H1 (cell line): ENCODE data around the gene TRIM14. TPM values are rescaled to one million over a fixed set of nuclear protein-coding genes. Genes with fewer than 3 reads are reported as not detected.

Experiments
- HDAC6 ChIP-seq: IDR thresholded peaks from one replicate; pipeline ENCODE4 v1.7.1; 2012; ENCODE audit warnings: low read depth, mild to moderate bottlenecking, inconsistent platforms, low read length, moderate library complexity
- JUN ChIP-seq: IDR thresholded peaks from 2 replicates; pipeline ENCODE4 v1.6.1; 2011; ENCODE audit warnings: low read depth, mild to moderate bottlenecking, improper control_type of control experiment, low read length
- RNF2 ChIP-seq: fragments of 200-900, 300-1000 bp; sonication (generic); IDR thresholded peaks from 2 replicates; pipeline ENCODE4 v1.7.1; 2016; ENCODE audit warnings: borderline replicate concordance, low read depth, mild to moderate bottlenecking, antibody characterized with exemption, low read length; ENCODE audit not compliant: poor library complexity, severe bottlenecking; ENCODE audit errors: missing control alignments
- SP1 ChIP-seq: IDR thresholded peaks from 2 replicates; pipeline ENCODE4 v1.6.1; 2011; ENCODE audit warnings: low read depth, low read length
- polyA plus RNA-seq, 7 experiments: library from polyadenylated mRNA; depleted of rRNA in 3 of 7; stranded (reverse) in 5 of 7; unstranded in 2 of 7; fragments of >200 nt in 5 of 7; fragments of 200-250 nt in 2 of 7; gene quantifications; 1 replicate in 5 of 7; 2 replicates in 1 of 7; 4 replicates in 1 of 7; pipeline versions ENCODE4 v1.2.1 to v1.2.3, GENCODE V29; 2011 to 2013; ENCODE audit warnings: missing spikeins in 2 of 7, mixed read lengths in 2 of 7
- total RNA-seq: library from RNA; stranded (reverse); fragmentation: NEBNext Ultra II Directional; extraction: Animal tissue kit (Norgen Biotek cat#: 25700); gene quantifications from 2 replicates; pipeline ENCODE4 v1.2.1, GENCODE V29; 2021
- TF ChIP-seq, protein P1 (sequence below): IDR thresholded peaks from 2 replicates; pipeline ENCODE4 v1.6.1; 2012; ENCODE audit warnings: low read length, inconsistent platforms

TRIM14 gene
- total and polyA plus RNA-seq, 2 of the 8 experiments (the other 6 are each of a cell fraction or from before 2014, with no cell fraction given) = 9.2 to 19.4 TPM

DNA sequence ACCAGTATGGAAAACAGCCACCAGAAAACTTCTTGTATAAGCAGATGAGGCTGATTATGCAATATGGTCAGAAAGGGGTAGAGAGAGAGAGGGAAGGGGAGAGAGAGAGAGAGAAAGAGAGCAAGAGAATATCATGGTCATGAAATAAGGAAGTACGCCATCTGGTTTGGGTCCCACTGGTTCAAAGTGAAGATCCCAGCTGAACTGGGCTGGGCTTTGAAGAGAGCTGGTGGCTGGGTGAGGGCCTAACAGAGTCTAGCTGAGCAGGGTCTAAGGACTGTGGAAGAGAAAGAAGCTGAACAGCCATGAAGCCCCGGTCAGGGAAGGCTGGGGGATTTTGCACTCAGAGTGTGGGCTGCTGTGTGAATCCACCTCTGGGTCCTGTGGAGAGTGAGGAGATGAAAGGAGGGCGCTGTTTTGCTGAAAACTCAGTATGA, 14.6 kb downstream of the TRIM14 start (continued):
- TF ChIP-seq RNF2 = no peak
- TF ChIP-seq, protein P1, sequence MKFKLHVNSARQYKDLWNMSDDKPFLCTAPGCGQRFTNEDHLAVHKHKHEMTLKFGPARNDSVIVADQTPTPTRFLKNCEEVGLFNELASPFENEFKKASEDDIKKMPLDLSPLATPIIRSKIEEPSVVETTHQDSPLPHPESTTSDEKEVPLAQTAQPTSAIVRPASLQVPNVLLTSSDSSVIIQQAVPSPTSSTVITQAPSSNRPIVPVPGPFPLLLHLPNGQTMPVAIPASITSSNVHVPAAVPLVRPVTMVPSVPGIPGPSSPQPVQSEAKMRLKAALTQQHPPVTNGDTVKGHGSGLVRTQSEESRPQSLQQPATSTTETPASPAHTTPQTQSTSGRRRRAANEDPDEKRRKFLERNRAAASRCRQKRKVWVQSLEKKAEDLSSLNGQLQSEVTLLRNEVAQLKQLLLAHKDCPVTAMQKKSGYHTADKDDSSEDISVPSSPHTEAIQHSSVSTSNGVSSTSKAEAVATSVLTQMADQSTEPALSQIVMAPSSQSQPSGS = no peak
- TF ChIP-seq HDAC6 = no peak
- no peak for TF ChIP-seq JUN
- no peak for TF ChIP-seq SP1
- TF ChIP-seq, all 59 proteins: peak for 0
